Measurements from ENCODE around the gene ABHD17C.

DNA sequence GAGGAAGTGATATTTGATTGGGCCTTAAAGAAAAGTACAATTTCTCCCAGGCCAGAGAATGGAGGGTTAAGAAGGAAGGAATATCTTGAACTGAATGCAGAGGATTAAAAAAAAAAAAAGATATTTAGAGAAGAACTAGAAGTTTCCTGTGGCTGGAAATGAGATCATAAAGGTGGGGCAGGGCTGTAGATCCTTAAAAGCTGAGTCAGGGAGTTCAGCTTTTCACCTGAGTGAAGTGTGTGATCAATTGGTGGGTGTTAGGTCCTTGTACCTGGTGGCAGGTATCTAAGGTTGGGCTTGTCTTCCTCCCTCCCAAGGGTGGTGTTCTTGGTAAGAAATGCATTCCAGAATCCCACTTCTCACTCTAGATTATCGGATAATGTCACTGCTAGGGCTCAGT is 95.9 kb downstream of the ABHD17C start:
- TF ChIP-seq, protein P1, sequence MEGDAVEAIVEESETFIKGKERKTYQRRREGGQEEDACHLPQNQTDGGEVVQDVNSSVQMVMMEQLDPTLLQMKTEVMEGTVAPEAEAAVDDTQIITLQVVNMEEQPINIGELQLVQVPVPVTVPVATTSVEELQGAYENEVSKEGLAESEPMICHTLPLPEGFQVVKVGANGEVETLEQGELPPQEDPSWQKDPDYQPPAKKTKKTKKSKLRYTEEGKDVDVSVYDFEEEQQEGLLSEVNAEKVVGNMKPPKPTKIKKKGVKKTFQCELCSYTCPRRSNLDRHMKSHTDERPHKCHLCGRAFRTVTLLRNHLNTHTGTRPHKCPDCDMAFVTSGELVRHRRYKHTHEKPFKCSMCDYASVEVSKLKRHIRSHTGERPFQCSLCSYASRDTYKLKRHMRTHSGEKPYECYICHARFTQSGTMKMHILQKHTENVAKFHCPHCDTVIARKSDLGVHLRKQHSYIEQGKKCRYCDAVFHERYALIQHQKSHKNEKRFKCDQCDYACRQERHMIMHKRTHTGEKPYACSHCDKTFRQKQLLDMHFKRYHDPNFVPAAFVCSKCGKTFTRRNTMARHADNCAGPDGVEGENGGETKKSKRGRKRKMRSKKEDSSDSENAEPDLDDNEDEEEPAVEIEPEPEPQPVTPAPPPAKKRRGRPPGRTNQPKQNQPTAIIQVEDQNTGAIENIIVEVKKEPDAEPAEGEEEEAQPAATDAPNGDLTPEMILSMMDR (IDR thresholded peaks at IDR 0.05; ENCODE audit: control extremely low read depth in 1 of 3, insufficient read depth in 1 of 3, low read depth in 1 of 3, low read length in 3 of 3), result no peak
- TF ChIP-seq CHD1 (IDR thresholded peaks at IDR 0.05; ENCODE audit: low read depth, low read length) (no peak), YY1 (IDR thresholded peaks at IDR 0.05; ENCODE audit: low read depth, low read length) (no peak), BCL11A (IDR thresholded peaks at IDR 0.05; ENCODE audit: low read depth in 2 of 2, low read length in 2 of 2) (no peak), CBX5 (IDR thresholded peaks at IDR 0.05; ENCODE audit: low read depth, low read length) (no peak), RAD21 (IDR thresholded peaks at IDR 0.05 in 1 of 2, conservative IDR thresholded peaks at IDR 0.05 in 1 of 2; ENCODE audit: low read depth in 2 of 2, low read length in 2 of 2) (no peak), POLR2AphosphoS5 (IDR thresholded peaks at IDR 0.05; ENCODE audit: low read depth, low read length) (no peak), TEAD4 (IDR thresholded peaks at IDR 0.05; ENCODE audit: low read depth, low read length) (no peak), NANOG (IDR thresholded peaks at IDR 0.05; ENCODE audit: insufficient read depth, low read depth, low read length, poor library complexity, severe bottlenecking) (no peak), POLR2A (IDR thresholded peaks at IDR 0.05; ENCODE audit: control extremely low read depth in 1 of 2, low read depth in 2 of 2, low read length in 2 of 2) (no peak), SRF (IDR thresholded peaks at IDR 0.05; ENCODE audit: low read depth, low read length) (no peak), SIN3A (conservative IDR thresholded peaks at IDR 0.05 in 1 of 2, IDR thresholded peaks at IDR 0.05 in 1 of 2; ENCODE audit: low read depth in 1 of 2, low read length in 2 of 2) (no peak)
- TF ChIP-seq, protein P2, sequence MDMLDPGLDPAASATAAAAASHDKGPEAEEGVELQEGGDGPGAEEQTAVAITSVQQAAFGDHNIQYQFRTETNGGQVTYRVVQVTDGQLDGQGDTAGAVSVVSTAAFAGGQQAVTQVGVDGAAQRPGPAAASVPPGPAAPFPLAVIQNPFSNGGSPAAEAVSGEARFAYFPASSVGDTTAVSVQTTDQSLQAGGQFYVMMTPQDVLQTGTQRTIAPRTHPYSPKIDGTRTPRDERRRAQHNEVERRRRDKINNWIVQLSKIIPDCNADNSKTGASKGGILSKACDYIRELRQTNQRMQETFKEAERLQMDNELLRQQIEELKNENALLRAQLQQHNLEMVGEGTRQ (IDR thresholded peaks at IDR 0.05; ENCODE audit: low read length), result no peak
- TF ChIP-seq, protein P3, sequence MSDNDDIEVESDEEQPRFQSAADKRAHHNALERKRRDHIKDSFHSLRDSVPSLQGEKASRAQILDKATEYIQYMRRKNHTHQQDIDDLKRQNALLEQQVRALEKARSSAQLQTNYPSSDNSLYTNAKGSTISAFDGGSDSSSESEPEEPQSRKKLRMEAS (IDR thresholded peaks at IDR 0.05), result no peak

Measured in H1 (cell line).